NT2/D1 (cell line): Measurements from ENCODE around the gene ATG2A.

Experiments used
- SUZ12 ChIP-seq: IDR thresholded peaks from 2 replicates; pipeline ENCODE4 v1.6.1; 2011; ENCODE audit not compliant: insufficient read length, insufficient read depth; ENCODE audit errors: extremely low read depth
- YY1 ChIP-seq: IDR thresholded peaks from 2 replicates; pipeline ENCODE4 v1.6.1; 2011; ENCODE audit not compliant: insufficient read length, insufficient read depth
- ZNF274 ChIP-seq: IDR thresholded peaks from 2 replicates; pipeline ENCODE4 v1.6.1; 2011; ENCODE audit warnings: mild to moderate bottlenecking, low read depth, low read length

- no peak for TF ChIP-seq ZNF274
- TF ChIP-seq YY1: no peak
- no peak for TF ChIP-seq SUZ12
Observed at GRCh38 chr11:64885367-64886286, 31.4 kb downstream of the ATG2A start.
